T47D (cell line): Measurements from ENCODE around the gene CD86.

Experiments
- DNase-seq, 2 experiments: peaks; one replicate each; pipeline versions ENCODE4 v3.0.0 to v3.0.0-alpha.2; 2011 to 2012; ENCODE audit warnings: low read depth in 1 of 2, low spot score in 1 of 2
- JUND ChIP-seq: IDR thresholded peaks from 2 replicates; pipeline ENCODE4 v1.6.1; 2012; ENCODE audit warnings: low read depth
- in situ Hi-C: cut with HindIII; loops from 2 replicates; pipeline ENCODE4 v1.10.0; 2016; ENCODE audit warnings: low sequenced_read_pairs, low pct_unique_long_range_greater_than_20kb

The CD86 gene

GRCh38 chr3:122067214-122067550 lies 12.0 kb downstream of the CD86 start:
- in situ Hi-C loops: no loop called here
- no peak for DNase-seq

GRCh38 chr3:122067588-122068240 lies 12.6 kb downstream of the CD86 start:
- in situ Hi-C loops: no loop called here
- no peak for DNase-seq
- TF ChIP-seq JUND: no peak

More at GRCh38 chr3:122067214-122067550, 12.0 kb downstream of the CD86 start:
- no peak for TF ChIP-seq JUND

GRCh38 chr3:122074621-122075265 lies 19.6 kb downstream of the CD86 start:
- in situ Hi-C loops: no loop called here
- TF ChIP-seq JUND: no peak
- DNase-seq: no peak

- no peak for DNase-seq
- in situ Hi-C loops: no loop called here
- no peak for TF ChIP-seq JUND
Observed at GRCh38 chr3:122076491-122077292, 21.5 kb downstream of the CD86 start.

- DNase-seq: no peak
- in situ Hi-C loops: no loop called here
- no peak for TF ChIP-seq JUND
Observed at GRCh38 chr3:122077293-122078234, 22.4 kb downstream of the CD86 start.

GRCh38 chr3:122078235-122078935 lies 23.2 kb downstream of the CD86 start:
- TF ChIP-seq JUND: no peak
- DNase-seq: no peak
- in situ Hi-C loops: no loop called here

- no peak for TF ChIP-seq JUND
- in situ Hi-C loops: no loop called here
Observed at GRCh38 chr3:122079524-122080206, 24.5 kb downstream of the CD86 start.

GRCh38 chr3:122080207-122080587 lies 25.0 kb downstream of the CD86 start:
- no peak for TF ChIP-seq JUND
- no peak for DNase-seq
- in situ Hi-C loops: no loop called here

More at GRCh38 chr3:122079524-122080206, 24.5 kb downstream of the CD86 start:
- no peak for DNase-seq

- TF ChIP-seq JUND: no peak
- DNase-seq: no peak
- in situ Hi-C loops: no loop called here
Observed at GRCh38 chr3:122081543-122082247, 26.5 kb downstream of the CD86 start.

GRCh38 chr3:122082357-122082756 lies 27.2 kb downstream of the CD86 start:
- no peak for TF ChIP-seq JUND
- in situ Hi-C loops: no loop called here
- DNase-seq: no peak

- no peak for TF ChIP-seq JUND
- in situ Hi-C loops: no loop called here
- no peak for DNase-seq
Observed at GRCh38 chr3:122084799-122085198, 29.6 kb downstream of the CD86 start.
